A549 (cell line): ENCODE data around the gene HPSE. TPM values are rescaled to one million over a fixed set of nuclear protein-coding genes. Genes with fewer than 3 reads are reported as not detected.

ENCODE experiments used
- ATAC-seq, 2 experiments: fragments of 200-7000 bp in 1 of 2; fragments of >200 bp in 1 of 2; cut with Nextera tagmentation in 1 of 2; cut with Tn5 transposase in 1 of 2; 3 replicates each; pipeline versions ENCODE4 v1.8.0 to v1.9.1; 2018 to 2020; ENCODE audit warnings: mild to moderate bottlenecking in 1 of 2, moderate library complexity in 1 of 2
- CTCF ChIA-PET: fragments of 300-600 bp; sonication (Branson Sonifier 250); formaldehyde crosslinking; extraction: SDS; loops from one replicate; lab custom pipeline; 2021; ENCODE audit warnings: antibody characterized with exemption, inconsistent platforms; lab: Yijun Ruan, JAX
- POLR2A ChIA-PET: fragments of 350-600 bp; formaldehyde crosslinking; extraction: SDS; loops from one replicate; lab custom pipeline; 2021; ENCODE audit warnings: antibody characterized with exemption, inconsistent platforms; lab: Yijun Ruan, JAX
- DNase-seq, 2 experiments: peaks; one replicate each; pipeline versions ENCODE4 v3.0.0 to v3.0.0-alpha.2; 2011 to 2016; ENCODE audit warnings: low read depth in 1 of 2, low spot score in 1 of 2
- FAIRE-seq: peaks from 2 replicates; lab custom pipeline; 2011; peaks lifted over from hg19 to GRCh38; lab: Jason Lieb, UNC
- H3K27ac ChIP-seq, 2 experiments: fragments of >200 bp; sonication (Bioruptor Twin); formaldehyde crosslinking; 3 replicates each; pipeline ENCODE4 v1.5.1; 2016 to 2017
- H3K4me1 ChIP-seq: fragments of >200 bp; sonication (Bioruptor Twin); formaldehyde crosslinking; 3 replicates; pipeline ENCODE4 v1.6.1; 2016
- H3K4me2 ChIP-seq: fragments of >200 bp; sonication (Bioruptor Twin); formaldehyde crosslinking; 3 replicates; pipeline ENCODE4 v1.6.1; 2016
- H3K4me3 ChIP-seq: fragments of >200 bp; sonication (Bioruptor Twin); formaldehyde crosslinking; 3 replicates; pipeline ENCODE4 v1.5.1; 2016
- H3K9me3 ChIP-seq: fragments of >200 bp; sonication (Bioruptor Twin); formaldehyde crosslinking; 3 replicates; pipeline ENCODE4 v1.6.1; 2016
- CHD2 ChIP-seq: fragments of 150-350 bp; IDR thresholded peaks from 2 replicates; pipeline ENCODE4 v1.6.1; 2014; ENCODE audit warnings: low read length; ENCODE audit not compliant: partially characterized antibody
- CHD4 ChIP-seq: fragments of 200-600 bp; sonication (generic); IDR thresholded peaks from 2 replicates; pipeline ENCODE4 v1.6.1; 2016; ENCODE audit warnings: antibody characterized with exemption, mild to moderate bottlenecking, borderline replicate concordance
- FOSB ChIP-seq: fragments of 250-450 bp; sonication (Bioruptor Pico); IDR thresholded peaks from 2 replicates; pipeline ENCODE4 v1.5.0; 2020; ENCODE audit warnings: mild to moderate bottlenecking, moderate library complexity
- FOXS1 ChIP-seq: fragments of 250-450 bp; sonication (Bioruptor Pico); IDR thresholded peaks from 2 replicates; pipeline ENCODE4 v1.5.0; 2020; ENCODE audit warnings: mild to moderate bottlenecking, moderate library complexity
- HDAC2 ChIP-seq: fragments of 200-600 bp; sonication (generic); IDR thresholded peaks from 2 replicates; pipeline ENCODE4 v1.6.1; 2016
- NPAS2 ChIP-seq: fragments of 250-450 bp; sonication (Bioruptor Pico); IDR thresholded peaks from 2 replicates; pipeline ENCODE4 v1.8.0; 2022; ENCODE audit warnings: mild to moderate bottlenecking, moderate library complexity, borderline replicate concordance
- PHF8 ChIP-seq: fragments of 200-600 bp; sonication (generic); IDR thresholded peaks from 2 replicates; pipeline ENCODE4 v1.6.1; 2016; ENCODE audit warnings: low read depth, mild to moderate bottlenecking, antibody characterized with exemption, moderate library complexity, borderline replicate concordance
- RARB ChIP-seq: fragments of 250-450 bp; sonication (Bioruptor Pico); IDR thresholded peaks from 2 replicates; pipeline ENCODE4 v1.8.0; 2021; ENCODE audit warnings: mild to moderate bottlenecking, moderate library complexity
- TFCP2L1 ChIP-seq: fragments of 250-450 bp; sonication (Bioruptor Pico); IDR thresholded peaks from 2 replicates; pipeline ENCODE4 v1.5.0; 2021; ENCODE audit warnings: mild to moderate bottlenecking
- ZFP36 ChIP-seq: fragments of 450-650 bp; IDR thresholded peaks from 2 replicates; pipeline ENCODE4 v1.6.1; 2014; ENCODE audit warnings: borderline replicate concordance; ENCODE audit not compliant: partially characterized antibody
- ZNF302 ChIP-seq: fragments of 250-450 bp; sonication (Bioruptor Pico); IDR thresholded peaks from 2 replicates; pipeline ENCODE4 v1.9.0; 2021; ENCODE audit warnings: inconsistent platforms, mild to moderate bottlenecking, moderate library complexity
- WGBS: methylation state at CpG from one replicate; pipeline ENCODE4 v1.1.6; 2017; ENCODE audit errors: missing lambda C conversion rate; 5-methylcytosine and 5-hydroxymethylcytosine counted together
- polyA plus RNA-seq, 4 experiments: library from polyadenylated mRNA; depleted of rRNA in 3 of 4; stranded (reverse); fragments of >200 nt; fragmentation: RNase III in 1 of 4; extraction: RNeasy Plus Mini Kit Qiagen cat#74134 plus additional on column Dnase treatment in 1 of 4; gene quantifications; 2 replicates in 3 of 4; 3 replicates in 1 of 4; pipeline ENCODE4 v1.2.3, GENCODE V29; 2011 to 2017
- TF ChIP-seq, protein P1 (sequence below): fragments of 200-600 bp; sonication (generic); IDR thresholded peaks from 2 replicates; pipeline ENCODE4 v1.6.1; 2016; ENCODE audit warnings: antibody characterized with exemption, mild to moderate bottlenecking, moderate library complexity
- TF ChIP-seq, protein P2 (sequence below): fragments of >200 bp; sonication (Bioruptor Twin); formaldehyde crosslinking; IDR thresholded peaks from 3 replicates; pipeline ENCODE4 v1.6.1; 2016
- TF ChIP-seq, protein P3 (sequence below): IDR thresholded peaks from 2 replicates; pipeline ENCODE4 v1.6.1; 2012; ENCODE audit warnings: low read depth, borderline replicate concordance
- TF ChIP-seq, protein P4 (sequence below): fragments of >200 bp; sonication (Bioruptor Twin); formaldehyde crosslinking; IDR thresholded peaks from 2 replicates; pipeline ENCODE4 v1.6.1; 2016
- TF ChIP-seq, protein P5 (sequence below): IDR thresholded peaks from 2 replicates; pipeline ENCODE4 v1.6.1; 2012
- TF ChIP-seq, protein P6 (sequence below): fragments of 450-650 bp; IDR thresholded peaks from 2 replicates; pipeline ENCODE4 v1.6.1; 2014; ENCODE audit warnings: antibody characterized with exemption

HPSE gene
- polyA plus RNA-seq, 2 of the 4 experiments (the other 2 are of a cell fraction): 0.72 to 1.7 TPM

DNA sequence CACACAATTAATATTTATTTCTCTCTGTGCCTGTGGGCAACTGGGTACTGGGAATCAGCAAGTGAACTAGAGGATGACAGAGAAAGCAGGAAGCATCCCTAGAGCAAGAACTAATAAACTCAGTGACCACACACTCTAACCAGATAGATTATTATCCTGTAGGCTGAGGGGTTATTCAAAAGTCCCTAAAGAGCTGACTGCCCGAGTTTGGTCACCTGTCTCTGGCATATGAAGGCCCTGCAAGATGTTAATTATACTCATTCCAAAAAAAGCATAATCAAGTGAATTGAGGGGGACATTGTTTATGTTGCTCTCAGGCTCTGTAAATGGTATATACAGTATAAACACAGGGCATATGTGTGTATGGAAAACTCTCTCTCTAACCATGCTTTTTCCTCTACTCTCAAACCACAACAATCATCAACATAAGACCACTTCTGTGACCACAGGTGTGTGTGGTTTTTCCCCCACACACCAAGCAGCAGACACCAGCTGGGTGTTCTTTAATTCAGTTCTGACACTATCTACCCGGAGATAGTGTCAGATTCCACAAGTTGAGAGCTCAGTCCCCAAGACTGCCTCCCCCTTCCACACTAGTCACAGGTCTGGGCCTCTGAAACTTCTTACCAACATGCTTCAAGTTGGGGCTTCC, 6.2 kb upstream of the HPSE start:
- Histone ChIP-seq H3K4me1 (no peaks in the 10 kb centered on the region), H3K4me3 (no peak overlapping the region)
- no peak for TF ChIP-seq CHD2
- TF ChIP-seq, protein P1, sequence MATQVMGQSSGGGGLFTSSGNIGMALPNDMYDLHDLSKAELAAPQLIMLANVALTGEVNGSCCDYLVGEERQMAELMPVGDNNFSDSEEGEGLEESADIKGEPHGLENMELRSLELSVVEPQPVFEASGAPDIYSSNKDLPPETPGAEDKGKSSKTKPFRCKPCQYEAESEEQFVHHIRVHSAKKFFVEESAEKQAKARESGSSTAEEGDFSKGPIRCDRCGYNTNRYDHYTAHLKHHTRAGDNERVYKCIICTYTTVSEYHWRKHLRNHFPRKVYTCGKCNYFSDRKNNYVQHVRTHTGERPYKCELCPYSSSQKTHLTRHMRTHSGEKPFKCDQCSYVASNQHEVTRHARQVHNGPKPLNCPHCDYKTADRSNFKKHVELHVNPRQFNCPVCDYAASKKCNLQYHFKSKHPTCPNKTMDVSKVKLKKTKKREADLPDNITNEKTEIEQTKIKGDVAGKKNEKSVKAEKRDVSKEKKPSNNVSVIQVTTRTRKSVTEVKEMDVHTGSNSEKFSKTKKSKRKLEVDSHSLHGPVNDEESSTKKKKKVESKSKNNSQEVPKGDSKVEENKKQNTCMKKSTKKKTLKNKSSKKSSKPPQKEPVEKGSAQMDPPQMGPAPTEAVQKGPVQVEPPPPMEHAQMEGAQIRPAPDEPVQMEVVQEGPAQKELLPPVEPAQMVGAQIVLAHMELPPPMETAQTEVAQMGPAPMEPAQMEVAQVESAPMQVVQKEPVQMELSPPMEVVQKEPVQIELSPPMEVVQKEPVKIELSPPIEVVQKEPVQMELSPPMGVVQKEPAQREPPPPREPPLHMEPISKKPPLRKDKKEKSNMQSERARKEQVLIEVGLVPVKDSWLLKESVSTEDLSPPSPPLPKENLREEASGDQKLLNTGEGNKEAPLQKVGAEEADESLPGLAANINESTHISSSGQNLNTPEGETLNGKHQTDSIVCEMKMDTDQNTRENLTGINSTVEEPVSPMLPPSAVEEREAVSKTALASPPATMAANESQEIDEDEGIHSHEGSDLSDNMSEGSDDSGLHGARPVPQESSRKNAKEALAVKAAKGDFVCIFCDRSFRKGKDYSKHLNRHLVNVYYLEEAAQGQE: no peak
- no peak for TF ChIP-seq NPAS2 (CRISPR knock-in tag)
- TF ChIP-seq, protein P2, sequence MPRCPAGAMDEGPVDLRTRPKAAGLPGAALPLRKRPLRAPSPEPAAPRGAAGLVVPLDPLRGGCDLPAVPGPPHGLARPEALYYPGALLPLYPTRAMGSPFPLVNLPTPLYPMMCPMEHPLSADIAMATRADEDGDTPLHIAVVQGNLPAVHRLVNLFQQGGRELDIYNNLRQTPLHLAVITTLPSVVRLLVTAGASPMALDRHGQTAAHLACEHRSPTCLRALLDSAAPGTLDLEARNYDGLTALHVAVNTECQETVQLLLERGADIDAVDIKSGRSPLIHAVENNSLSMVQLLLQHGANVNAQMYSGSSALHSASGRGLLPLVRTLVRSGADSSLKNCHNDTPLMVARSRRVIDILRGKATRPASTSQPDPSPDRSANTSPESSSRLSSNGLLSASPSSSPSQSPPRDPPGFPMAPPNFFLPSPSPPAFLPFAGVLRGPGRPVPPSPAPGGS: no peak
- TF ChIP-seq, protein P3, sequence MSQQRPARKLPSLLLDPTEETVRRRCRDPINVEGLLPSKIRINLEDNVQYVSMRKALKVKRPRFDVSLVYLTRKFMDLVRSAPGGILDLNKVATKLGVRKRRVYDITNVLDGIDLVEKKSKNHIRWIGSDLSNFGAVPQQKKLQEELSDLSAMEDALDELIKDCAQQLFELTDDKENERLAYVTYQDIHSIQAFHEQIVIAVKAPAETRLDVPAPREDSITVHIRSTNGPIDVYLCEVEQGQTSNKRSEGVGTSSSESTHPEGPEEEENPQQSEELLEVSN: no peak
- no peak for TF ChIP-seq CHD4
- TF ChIP-seq, all 56 proteins: peak for 0
- no peak overlapping the region for H3K4me2 ChIP-seq
- POLR2A ChIA-PET: no interaction called here
- DNase-seq (no peak), FAIRE-seq (no peak), ATAC-seq (no peak)
- no peak overlapping the region for H3K27ac ChIP-seq
- 8% methylated on average over 2 of the region's 2 CpGs for WGBS
- H3K9me3 ChIP-seq: 0 out of 3 replicates have a peak, but pooled peaks cover 4% of the 10 kb centered on the region
- CTCF ChIA-PET: no interaction called here

DNA sequence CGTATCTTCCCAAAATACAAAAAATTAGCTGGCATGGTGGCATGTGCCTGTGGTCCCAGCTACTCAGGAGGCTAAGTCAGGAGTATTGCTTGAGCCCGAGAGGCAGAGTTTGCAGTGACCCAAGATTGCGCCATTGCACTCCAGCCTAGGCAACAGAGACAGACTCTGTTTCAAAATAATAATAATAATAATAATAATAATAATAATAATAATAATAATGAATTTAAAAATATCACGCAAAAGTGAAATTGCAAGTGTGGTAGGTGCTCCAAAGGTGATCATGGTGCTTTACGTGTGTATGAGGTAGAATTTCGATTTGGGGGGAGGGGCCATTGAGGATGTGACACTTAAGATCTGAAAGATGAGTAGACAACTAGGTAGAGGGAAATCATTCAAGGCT, 4.9 kb upstream of the HPSE start:
- FAIRE-seq (no peak), ATAC-seq (no peak), DNase-seq (no peak)
- H3K9me3 ChIP-seq: 0 out of 3 replicates have a peak, but pooled peaks cover 4% of the 10 kb centered on the region
- no peak overlapping the region for H3K4me3 ChIP-seq
- CTCF ChIA-PET: interaction anchor here (1.3 kb wide), 1 partner anchor 21 kb away, joined by 4 read pairs; no protein-coding TSS in a partner anchor
- no peak overlapping the region for H3K27ac ChIP-seq
- no peak overlapping the region for H3K4me2 ChIP-seq
- WGBS: 54% methylated on average over 6 of the region's 6 CpGs
- TF ChIP-seq PHF8 (no peak), ZFP36 (no peak), FOXS1 (CRISPR knock-in tag) (no peak), TFCP2L1 (no peak), RARB (CRISPR knock-in tag) (no peak), FOSB (no peak), CHD4 (no peak), HDAC2 (no peak), ZNF302 (no peak)
- TF ChIP-seq, protein P4, sequence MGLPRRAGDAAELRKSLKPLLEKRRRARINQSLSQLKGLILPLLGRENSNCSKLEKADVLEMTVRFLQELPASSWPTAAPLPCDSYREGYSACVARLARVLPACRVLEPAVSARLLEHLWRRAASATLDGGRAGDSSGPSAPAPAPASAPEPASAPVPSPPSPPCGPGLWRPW: no peak
- TF ChIP-seq, protein P5, sequence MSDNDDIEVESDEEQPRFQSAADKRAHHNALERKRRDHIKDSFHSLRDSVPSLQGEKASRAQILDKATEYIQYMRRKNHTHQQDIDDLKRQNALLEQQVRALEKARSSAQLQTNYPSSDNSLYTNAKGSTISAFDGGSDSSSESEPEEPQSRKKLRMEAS: no peak
- TF ChIP-seq, protein P6, sequence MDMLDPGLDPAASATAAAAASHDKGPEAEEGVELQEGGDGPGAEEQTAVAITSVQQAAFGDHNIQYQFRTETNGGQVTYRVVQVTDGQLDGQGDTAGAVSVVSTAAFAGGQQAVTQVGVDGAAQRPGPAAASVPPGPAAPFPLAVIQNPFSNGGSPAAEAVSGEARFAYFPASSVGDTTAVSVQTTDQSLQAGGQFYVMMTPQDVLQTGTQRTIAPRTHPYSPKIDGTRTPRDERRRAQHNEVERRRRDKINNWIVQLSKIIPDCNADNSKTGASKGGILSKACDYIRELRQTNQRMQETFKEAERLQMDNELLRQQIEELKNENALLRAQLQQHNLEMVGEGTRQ: no peak
- POLR2A ChIA-PET: no interaction called here
- 0 out of 3 replicates have a peak, but pooled peaks cover 5% of the 10 kb centered on the region for H3K4me1 ChIP-seq
